Activated gamma-delta T cell treated with Interleukin-2 at 50 U/mL for 16 hours (primary cell): ENCODE results near the gene ZBTB22.
"Not testable (repeated sequence)": the region's sequence is repeated elsewhere in the genome, so short reads cannot be mapped to it uniquely, and the experiment has no call there.

Experiments used
- DNase-seq: peaks from one replicate; pipeline ENCODE4 v3.0.0-alpha.2; 2020

ZBTB22 gene

DNA sequence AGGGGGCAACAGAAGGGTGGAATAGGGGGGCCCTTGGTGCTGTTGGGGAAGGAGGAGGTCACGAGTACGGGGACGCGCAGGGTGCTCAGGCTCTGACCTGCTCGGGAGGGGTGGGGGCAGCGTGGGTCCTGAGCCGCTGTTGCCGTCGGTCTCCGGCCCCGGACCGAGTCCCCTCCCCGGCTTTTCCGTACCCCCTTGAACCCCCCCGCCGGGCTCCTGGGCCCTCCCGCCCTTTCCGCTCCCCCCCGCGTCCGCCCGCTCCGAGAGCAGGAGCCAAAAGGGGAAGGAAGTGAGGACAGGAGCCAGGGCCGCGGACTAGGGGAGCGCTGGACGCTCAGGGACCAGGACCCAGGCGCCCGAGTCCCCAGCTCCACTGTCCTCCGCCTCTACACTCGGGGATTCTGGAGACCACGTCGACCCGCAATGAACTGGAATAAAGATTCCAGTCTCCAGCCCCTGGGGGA, 18.7 kb downstream of the ZBTB22 start, which contains the start of gene RGL2:
Gene RGL2 (minus strand): TSS at position 170 of the 464 bp plus-strand sequence. CDS start 332 bp downstream, outside the sequence.
- peak; percentile 63 for DNase-seq

DNA sequence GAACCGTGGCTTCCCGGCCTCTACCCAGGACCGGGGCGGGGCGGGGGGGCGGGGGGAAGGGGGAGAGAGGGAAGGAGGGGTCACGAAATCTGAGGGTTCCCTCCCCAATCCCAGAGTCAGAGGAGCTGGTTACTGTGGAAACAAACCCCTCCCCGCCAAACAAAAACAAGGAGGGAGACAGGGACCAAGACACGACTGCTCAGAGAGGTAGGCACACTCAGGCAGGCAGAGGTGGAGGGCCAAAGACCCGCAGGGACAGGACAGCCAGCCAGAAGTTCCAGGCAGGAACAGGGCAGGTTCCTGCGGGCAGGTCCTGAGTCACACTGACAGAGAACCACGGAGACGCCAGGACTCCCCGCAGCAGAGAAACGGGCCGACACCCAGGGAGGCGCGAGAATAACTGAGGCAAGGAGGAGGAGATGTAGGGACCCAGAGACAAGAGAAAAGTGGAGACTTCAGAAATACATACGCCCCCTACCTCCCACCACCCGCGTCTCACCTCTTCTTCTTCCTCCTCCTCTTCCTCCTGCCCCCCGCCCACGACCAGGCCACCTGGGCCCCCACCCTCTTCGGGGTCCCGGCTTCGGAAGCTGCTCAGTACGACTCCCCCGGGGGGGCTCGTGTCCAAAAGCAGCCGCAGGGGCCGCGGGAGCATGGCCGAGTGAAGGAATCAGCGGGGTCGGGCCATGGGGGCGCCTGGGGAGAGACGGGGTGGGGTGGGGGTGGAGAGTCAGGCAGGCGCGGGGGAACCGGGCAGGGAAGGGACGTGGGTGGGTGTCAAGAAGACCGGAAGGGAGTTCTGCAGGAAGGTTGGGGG, 19.4 kb downstream of the ZBTB22 start:
- peak; percentile 40 for DNase-seq

DNA sequence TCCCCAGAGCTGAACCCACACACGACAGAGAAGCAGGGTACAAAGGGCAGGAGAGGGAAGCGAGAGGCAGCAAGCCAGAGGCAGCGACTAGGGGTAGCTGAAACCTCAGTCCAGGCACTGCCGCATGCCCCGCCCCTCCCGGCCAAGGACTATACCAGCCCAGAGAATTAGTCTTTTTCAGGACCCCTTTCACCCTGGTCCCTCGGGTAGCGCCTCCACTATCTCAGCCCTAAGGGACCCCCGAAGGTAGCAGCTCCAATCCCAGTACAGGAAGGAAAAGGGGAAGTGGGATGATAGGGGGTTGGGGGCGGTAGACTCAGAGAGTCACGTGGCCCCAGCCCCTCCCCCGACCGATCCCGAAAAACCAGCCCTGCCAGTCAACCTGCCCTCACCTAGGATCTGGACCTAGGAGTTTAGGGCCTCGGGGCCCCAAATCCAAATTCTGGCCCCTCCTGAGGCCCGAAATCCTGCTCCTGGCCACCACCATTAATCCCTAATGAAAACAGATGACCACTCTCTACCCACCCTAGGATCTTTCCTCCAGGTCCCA, 20.1 kb downstream of the ZBTB22 start:
- no peak for DNase-seq

DNA sequence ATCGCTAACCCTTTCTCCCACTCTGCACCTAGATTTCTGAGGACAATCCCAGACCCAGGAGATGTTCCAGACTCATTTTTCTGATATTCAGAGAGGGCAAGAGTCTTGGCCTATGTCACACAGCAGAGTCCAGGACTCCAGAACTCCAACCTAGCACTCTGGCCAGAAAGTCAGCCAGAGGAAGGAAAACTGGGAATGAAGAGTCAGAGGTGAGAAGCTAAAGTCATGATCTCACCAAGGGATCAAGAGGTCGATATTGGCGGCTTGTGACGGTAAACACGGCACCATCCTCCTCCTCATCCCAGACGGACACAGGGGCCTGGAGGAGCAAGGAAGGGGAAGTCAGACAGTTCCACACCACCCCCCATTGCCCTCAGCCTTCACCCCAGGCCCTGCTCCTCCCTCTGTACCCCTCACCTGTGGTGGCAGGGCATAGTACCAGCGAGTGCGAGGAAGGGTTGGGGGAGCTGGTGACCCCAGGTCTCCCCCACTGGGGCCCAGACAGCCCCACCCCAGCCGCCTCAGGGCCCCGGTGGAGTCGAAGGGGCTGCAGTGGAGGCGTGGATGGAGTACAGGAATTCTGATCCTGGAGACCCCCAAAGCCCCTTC, 20.6 kb downstream of the ZBTB22 start:
- DNase-seq = no peak

DNA sequence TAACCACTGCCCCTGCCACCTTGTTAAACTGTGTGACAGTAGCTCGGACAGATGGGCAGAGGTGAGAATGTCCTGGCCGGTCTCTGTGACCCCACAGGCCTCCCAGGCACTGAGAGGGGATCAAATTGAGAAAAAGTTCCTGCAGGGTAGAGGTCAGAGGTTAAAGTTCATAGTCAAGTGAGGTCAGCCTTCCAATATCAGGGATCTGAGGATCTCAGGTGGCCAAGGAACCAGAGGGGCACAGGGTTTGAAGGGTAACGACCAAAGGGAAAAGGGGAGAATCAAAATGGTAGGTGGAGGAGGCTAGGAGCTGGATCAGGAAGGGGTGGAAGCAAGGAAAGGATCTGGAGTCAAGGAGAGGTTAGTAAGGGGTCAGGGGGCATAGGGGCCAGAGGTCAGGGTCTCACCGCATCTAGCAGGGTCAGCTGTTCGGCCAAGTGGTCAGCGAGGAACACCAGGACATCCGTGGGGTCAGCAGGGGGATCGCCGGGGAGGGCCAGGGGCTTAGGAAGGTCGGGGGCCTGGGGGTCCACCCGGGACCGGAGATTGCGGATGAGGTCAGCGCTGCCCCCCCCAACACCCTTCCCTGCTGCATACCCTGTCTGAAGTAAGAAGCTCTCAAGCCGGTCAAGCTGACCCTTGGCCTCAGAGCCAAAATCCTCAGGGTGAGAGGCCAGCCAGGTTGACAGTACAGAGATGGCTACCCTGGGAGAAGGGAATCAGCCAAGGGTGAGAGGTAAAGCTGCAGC, 21.7 kb downstream of the ZBTB22 start:
- no peak for DNase-seq

DNA sequence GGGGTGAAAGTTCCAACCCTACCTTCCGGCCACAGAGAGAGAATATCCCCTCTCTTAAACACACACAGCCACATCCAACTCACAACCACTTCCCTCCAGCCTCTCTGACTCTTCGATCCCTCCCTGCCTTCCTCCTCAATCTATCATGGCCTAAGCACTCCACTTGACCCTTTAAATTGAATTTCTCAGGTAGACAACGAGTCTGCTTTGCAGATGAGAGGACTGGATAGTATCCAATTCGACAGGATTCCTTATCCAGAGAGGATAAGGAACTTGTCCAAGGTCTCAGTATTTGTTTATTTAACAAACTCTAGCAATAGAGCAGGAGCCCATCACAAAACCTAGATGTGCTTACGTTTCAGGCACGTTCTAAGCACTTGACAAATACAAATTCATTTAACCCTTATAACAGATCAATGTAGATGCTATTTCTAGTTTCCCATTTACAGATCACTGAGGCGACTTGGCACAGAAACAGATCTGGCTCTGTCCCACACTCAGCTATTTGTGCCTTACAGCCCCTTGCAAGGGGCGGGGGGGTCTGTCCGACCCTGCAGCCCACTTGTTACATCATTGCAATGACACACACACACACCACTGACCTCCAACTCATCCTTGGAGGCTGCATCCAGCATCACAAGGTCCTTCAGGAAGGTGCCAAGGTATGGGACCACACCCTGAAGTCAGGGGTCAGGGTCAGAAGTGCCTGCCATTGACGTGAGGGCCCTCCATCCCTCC, 23.3 kb downstream of the ZBTB22 start:
- no peak for DNase-seq

DNA sequence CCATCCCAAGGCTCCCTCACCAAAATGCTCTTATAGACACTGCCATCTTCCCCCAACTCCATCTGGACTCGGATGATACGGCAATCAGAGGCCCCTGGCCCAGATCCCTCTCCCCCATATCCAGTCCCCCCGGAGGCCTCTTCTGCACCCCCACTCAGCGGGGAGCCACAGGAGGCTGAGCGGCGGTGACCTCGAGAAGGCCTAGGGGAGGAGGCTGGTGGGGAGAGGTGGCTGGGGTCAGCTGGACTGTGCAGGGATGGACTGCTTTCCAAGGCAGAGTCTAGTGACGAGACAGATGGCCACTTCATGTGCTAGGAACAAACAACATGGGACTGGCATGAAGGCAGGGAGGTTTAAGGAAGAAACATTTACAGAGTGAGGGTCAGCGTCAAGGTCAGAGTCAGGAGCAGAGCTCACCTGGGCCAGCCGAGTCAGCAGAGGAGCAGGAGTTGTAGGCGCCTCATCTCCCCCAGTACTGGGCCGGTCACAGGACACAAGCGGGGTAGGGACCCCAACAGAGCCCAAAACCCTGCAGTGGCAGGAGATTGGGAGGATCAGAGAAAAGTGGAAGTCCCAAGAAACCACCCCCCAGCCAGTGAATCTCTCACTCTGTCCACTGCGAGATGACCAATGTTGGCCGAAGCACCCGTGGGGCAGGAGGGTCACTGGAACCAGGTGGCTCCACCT, 24.4 kb downstream of the ZBTB22 start:
- no peak for DNase-seq

DNA sequence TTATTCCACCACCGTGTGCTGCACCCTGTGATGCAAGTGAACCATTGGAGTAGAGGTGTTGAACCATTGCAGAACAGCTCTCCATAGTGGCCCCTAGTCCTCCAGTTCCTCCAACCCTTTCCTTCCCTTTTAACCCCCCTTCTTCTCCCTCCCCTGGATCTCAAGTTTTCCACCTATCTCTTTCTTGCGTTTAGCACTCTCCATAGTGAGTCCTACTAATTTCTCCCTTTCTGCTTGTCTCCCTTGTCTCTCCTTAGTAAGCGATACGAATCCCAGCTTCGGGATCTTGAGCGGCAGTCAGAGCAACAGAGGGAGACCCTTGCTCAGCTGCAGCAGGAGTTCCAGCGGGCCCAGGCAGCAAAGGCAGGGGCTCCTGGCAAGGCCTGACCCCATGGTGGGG, 27.1 kb downstream of the ZBTB22 start:
- no peak for DNase-seq

DNA sequence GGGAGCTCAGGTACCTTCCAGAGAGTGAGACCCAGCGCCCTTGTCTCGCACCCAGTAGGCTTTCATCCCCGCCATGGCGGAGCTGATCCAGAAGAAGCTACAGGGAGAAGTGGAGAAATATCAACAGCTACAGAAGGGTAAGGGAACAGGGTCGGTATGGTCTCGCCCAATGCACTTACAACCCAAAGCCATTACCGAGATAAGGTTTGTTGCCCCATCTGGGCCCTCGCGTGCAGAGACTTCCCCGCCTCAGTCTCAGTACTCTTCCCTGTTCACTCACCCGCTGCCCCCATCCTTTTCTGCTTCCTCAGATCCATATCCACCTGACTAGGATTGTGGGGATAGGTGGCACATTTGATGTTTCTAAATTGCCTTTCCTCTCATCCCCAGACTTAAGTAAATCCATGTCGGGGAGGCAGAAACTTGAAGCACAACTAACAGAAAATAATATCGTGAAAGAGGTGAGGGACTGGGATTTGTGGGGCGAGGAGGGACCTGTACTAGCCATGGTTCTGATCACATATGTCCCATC, 27.7 kb downstream of the ZBTB22 start:
- DNase-seq = no peak

DNA sequence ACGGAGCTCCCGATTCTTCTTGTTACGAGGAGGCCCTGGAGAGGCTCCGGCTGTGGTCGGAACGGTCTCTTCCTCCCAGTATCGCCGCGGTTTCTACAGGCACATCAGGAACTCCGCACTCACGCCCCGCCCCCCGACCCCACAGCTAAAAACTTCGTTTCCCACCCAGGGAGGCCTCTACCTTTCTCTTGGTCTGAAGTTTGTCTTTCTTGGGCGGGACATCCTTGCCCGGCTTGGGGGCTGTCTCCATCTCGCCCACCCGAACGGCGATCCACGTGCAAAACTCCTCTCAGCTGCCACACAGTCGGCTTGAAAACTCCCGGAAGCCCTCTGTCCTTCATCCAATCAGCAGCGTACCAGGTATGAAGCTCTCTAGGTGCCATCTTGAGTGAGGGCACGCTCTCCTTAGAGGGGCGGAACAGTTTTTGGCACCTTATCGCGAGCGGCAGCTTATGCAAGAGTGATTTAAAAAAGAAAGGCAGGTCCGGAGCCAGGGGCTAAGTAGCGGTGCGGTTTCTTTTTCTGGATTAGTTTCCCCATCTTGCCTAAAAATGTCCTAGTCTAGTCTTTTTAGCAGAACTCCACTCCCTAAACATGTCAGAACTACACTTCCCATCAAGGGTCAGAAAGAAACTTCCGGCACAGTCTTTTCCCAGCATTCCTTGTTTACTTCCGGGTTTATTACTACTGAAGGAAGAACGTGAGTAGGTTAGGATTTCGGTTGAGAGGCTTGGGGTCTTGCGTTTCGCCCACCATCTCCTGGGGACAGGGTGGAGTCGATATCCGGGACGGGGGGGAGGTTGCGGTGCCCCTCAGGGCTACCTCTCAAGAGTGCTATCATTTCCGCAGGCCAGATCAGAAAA, 28.4 kb downstream of the ZBTB22 start, which contains the start of the genes PFDN6 and WDR46:
Gene PFDN6 (plus strand): TSS at position 681 of the 863 bp plus-strand sequence. CDS start 256 bp downstream, outside the sequence.
Gene WDR46 (minus strand): TSS at position 319 of the 863 bp plus-strand sequence. CDS start 69 bp downstream, at position 250.
- DNase-seq = peak; percentile 77

DNA sequence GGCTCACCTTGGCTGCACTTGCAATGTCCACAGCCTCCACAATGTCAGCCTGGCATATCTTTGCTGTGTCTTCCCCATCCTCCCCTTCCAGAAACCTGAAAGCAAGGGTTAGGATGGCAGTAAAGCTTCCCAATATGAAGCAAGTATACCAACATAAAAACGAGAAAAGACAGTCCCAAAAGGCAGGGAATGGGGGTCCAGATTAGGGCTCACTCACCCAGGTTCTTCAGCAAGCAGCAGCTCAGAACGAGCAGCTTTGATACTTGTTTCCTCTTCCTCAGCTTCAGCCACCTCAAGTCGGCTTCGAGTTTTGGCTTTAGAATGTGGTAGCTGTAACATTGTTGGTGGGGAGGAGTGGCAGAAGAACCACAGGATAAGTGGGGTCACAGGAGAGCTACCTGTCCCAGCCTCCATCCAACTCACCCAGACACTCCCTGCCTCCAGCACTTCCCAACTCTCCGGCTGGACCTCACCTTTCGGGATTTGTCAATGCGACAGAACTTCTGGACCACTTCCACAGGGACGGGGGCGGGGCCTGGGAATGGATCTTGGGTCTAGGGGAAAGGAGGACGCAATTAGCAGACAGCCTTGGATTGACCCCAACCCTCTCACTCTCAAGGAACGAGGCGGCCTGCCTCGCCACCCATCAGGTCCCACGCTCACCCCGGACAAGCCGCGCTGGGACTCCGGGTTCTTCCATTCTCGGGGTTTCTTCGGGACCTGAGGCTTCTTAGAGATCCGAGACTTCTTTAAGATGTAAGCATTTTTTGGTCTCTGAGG, 29.2 kb downstream of the ZBTB22 start:
- DNase-seq = no peak

DNA sequence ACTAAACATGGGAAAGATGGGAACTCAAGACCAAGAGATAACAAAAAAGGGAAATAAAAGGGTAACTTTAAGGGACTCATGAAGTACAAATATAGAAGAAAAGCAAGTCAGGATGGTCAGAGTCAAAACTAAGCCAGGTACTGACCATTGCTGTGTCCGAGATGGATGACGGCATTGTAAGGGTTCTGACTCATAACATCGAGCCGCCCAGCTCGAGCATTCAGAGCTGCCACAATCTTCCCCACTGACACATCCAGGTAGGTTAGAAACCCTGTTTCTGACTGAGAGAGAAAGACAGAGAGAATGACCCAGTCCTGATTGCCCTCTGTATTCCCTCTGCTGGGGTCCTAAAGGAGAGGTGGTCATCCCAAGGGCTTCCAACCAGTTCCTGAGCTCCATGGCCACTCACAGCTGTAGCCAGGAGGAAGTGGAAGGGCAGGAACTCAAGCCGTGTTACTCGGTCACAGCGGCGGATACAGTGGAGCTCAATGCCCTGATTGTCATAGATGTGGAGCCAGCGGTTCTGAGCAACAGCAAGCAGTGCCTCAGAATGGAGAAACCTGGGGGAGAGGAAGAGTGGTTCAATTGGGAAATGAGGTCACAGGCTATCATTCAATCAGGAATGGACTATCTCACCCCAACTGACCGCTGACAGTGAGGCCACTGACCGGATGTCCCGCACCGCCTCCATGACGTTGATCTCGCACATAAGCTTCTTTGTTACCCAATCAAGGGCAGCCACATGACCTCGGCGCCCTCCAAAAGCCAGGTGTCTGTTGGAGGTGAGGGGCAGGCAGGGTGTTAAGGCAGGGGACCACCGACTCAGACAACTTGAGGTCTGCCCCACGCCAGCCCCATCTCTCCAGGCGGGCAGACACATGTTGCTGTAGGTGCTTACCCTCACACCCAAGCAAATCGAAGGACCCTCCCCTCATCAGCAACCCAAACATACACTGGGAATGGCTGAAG, 30.3 kb downstream of the ZBTB22 start:
- DNase-seq = no peak

DNA sequence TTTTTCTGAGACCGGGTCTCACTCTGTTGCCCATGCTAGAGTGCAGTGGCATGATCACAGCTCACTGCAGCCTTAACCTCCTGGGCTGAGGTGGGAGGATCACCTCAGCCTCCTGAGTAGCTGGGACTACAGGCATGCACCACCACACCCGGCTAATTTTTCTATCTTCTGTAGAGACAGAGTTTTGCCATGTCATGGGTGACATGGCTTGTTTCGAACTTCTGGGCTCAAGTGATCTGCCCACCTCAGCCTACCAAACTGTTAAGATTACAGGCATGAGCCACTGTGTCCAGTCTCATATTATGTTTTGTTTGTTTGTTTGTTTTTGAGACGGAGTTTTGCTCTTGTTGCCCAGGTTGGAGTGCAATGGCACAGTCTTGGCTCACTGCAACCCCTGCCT, 32.3 kb downstream of the ZBTB22 start:
- not testable (repeated sequence) for DNase-seq

DNA sequence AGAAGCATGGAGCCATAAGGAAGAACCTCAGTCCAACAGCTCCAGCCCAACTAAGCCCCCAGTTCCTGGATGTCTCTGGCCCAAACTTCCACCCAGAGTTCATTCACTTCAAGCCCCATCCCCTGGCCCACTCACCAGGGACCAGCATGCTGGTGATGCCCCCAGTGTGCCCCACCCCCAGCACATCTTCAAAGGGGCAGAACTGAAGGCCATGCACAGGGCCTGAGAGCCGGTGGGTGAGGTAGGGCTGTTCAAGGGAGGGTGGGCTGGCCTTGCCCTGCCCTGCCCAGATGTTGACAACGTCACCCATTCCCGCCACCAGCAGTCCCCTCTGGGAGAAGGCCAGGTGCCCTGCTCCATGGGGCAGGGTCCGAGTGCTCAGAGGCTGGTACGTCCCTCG, 37.0 kb downstream of the ZBTB22 start:
- no peak for DNase-seq

DNA sequence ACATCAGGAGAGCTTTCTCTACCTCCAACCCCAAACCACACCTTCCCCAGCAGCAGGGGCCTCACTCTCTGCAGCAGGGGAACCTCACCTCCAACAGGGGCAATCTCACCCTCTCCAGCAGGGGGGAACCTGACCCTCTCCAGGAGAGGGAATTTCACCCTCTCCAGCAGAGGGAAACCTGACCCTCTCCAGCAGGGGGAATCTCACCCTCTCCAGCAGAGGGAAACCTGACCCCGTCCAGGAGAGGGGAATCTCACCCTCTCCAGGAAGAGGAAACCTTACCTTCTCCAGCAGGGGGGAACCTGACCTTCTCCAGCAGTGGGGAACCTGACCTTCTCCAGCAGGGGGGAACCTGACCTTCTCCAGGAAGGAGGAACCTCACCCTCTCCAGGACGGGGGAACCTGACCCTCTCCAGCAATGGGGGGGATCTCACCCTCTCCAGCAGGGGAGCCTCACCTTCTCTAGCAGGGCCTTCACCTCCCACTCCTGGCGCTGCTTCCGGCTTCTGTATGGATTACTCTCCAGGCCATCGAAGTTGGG, 37.5 kb downstream of the ZBTB22 start:
- no peak for DNase-seq

DNA sequence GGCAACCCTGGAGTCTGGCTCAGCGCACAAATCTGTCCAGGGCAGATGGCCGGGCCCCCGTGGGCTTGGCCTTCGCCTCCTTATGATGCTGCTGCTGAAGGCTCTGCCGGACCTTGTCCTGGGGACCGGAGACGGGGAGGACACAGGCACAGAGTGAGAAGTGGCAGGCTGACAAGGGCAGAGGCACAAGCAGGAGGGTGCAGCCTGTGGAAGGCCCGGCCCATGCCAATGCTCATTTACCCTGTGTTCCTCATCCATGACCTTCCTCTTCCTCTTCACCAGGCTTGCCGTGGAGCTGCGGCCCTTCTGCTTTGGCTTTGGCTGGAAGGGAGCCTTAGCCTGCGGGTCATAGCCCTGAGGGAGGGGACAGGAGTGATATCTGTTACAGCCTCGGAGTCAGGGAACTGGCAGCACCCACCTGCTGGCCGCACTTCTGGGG, 38.3 kb downstream of the ZBTB22 start:
- no peak for DNase-seq

DNA sequence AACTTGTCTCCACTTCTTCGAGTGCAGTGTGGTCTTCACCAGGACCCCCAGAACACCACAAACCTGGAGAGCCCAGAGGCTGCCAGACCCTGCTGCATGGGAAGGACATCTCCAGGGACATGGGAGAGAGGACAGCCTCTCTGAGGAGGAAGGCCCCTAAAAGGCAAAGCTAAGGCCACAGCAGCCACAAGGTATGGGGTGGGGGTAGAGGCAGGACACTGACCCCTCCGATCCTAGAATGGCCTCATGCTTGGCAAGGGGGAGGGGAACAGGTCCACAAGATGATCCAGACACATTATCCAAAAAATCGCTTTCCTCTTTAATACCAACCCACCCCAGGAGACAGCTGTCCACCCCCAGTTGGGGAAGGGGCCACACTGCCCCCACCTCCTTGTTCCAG, 38.7 kb downstream of the ZBTB22 start:
- no peak for DNase-seq

DNA sequence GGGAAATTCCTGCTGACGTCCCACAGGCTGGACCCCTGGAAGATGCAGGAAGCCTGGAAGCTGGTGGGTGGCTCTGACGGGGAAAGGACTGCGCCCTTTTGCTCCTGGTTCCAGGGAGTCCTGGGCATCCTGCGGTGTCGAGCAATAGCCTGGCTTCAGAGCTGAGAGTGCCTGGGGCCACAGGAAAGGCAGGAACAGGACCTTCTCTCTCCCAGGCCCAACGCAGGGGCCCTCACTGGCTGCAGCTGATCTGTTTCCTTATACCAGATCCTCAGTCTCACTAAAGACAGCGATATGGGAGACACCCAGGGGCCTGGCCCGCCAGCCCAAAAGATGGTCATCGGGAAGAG, 39.2 kb downstream of the ZBTB22 start:
- no peak for DNase-seq
